CMK (cell line): ENCODE measurements around the gene MAS1.
"Not testable (repeated sequence)": the region's sequence is repeated elsewhere in the genome, so short reads cannot be mapped to it uniquely, and the experiment has no call there.

Source experiments
- DNase-seq: peaks from one replicate; pipeline ENCODE4 v3.0.0-alpha.2; 2010; ENCODE audit warnings: low read depth

The MAS1 gene

GRCh38 chr6:159890792-159891191, at the start of gene MAS1:
TSS of gene MAS1 (plus strand) at chr6:159890988. CDS start at chr6:159906956, 15,968 bp downstream.
- no peak for DNase-seq

GRCh38 chr6:159842035-159842434, 48.8 kb upstream of the MAS1 start:
- DNase-seq = no peak

GRCh38 chr6:159844737-159845645, 45.8 kb upstream of the MAS1 start:
- no peak for DNase-seq

GRCh38 chr6:159848552-159848951, 42.2 kb upstream of the MAS1 start:
- not testable (repeated sequence) for DNase-seq

GRCh38 chr6:159849851-159850250, 40.9 kb upstream of the MAS1 start:
- DNase-seq = not testable (repeated sequence)

- DNase-seq = no peak
Measured at GRCh38 chr6:159852877-159853276, 37.9 kb upstream of the MAS1 start.

- DNase-seq = no peak
Measured at GRCh38 chr6:159853754-159854153, 37.0 kb upstream of the MAS1 start.

GRCh38 chr6:159854959-159855358, 35.8 kb upstream of the MAS1 start:
- DNase-seq = no peak

GRCh38 chr6:159858259-159858658, 32.5 kb upstream of the MAS1 start:
- DNase-seq = no peak

- no peak for DNase-seq
Measured at GRCh38 chr6:159860482-159860881, 30.3 kb upstream of the MAS1 start.

GRCh38 chr6:159862103-159862502, 28.7 kb upstream of the MAS1 start:
- DNase-seq = no peak

GRCh38 chr6:159863341-159863740, 27.4 kb upstream of the MAS1 start:
- not testable (repeated sequence) for DNase-seq

- DNase-seq = no peak
Measured at GRCh38 chr6:159865226-159865920, 25.4 kb upstream of the MAS1 start.

GRCh38 chr6:159866286-159867247, 24.2 kb upstream of the MAS1 start:
- DNase-seq = no peak

- DNase-seq = no peak
Measured at GRCh38 chr6:159871241-159871640, 19.5 kb upstream of the MAS1 start.

- DNase-seq = no peak
Measured at GRCh38 chr6:159871906-159872305, 18.9 kb upstream of the MAS1 start.

- DNase-seq = no peak
Measured at GRCh38 chr6:159874435-159874834, 16.4 kb upstream of the MAS1 start.

- no peak for DNase-seq
Measured at GRCh38 chr6:159875194-159875593, 15.6 kb upstream of the MAS1 start.

- no peak for DNase-seq
Measured at GRCh38 chr6:159876242-159876641, 14.5 kb upstream of the MAS1 start.

GRCh38 chr6:159877256-159877808, 13.5 kb upstream of the MAS1 start:
- DNase-seq = no peak

- DNase-seq = no peak
Measured at GRCh38 chr6:159878341-159878740, 12.4 kb upstream of the MAS1 start.

GRCh38 chr6:159879856-159880255, 10.9 kb upstream of the MAS1 start:
- DNase-seq = peak; percentile 4
